Superior temporal gyrus (tissue), 1 donor: ENCODE measurements around the gene FBXO22.
"Not testable (repeated sequence)": the region's sequence is repeated elsewhere in the genome, so short reads cannot be mapped to it uniquely, and the experiment has no call there.

Source experiments
- DNase-seq: peaks from one replicate; pipeline ENCODE4 v3.0.0-alpha.2; 2016; ENCODE audit errors: extremely low spot score

The FBXO22 gene

DNA sequence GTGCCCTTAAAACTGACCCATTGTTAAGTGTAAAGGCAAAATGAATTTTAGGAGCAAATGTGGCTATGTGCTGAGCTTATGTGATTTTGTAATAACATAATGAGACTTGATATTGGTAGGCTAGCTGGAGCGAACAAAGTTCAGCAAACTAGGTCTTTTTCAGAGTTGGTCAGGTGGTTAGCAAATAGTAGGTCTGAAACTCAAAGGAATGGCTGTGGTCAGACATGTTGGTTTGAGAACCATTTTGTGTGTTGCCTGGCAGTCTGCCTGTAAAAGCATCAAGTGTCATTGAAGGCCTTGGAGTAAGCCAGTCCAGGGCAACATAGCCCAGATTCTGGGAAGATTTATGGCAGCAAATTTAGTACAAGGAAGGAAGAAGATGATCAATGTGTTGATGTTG is 16.4 kb downstream of the FBXO22 start:
- no peak for DNase-seq

DNA sequence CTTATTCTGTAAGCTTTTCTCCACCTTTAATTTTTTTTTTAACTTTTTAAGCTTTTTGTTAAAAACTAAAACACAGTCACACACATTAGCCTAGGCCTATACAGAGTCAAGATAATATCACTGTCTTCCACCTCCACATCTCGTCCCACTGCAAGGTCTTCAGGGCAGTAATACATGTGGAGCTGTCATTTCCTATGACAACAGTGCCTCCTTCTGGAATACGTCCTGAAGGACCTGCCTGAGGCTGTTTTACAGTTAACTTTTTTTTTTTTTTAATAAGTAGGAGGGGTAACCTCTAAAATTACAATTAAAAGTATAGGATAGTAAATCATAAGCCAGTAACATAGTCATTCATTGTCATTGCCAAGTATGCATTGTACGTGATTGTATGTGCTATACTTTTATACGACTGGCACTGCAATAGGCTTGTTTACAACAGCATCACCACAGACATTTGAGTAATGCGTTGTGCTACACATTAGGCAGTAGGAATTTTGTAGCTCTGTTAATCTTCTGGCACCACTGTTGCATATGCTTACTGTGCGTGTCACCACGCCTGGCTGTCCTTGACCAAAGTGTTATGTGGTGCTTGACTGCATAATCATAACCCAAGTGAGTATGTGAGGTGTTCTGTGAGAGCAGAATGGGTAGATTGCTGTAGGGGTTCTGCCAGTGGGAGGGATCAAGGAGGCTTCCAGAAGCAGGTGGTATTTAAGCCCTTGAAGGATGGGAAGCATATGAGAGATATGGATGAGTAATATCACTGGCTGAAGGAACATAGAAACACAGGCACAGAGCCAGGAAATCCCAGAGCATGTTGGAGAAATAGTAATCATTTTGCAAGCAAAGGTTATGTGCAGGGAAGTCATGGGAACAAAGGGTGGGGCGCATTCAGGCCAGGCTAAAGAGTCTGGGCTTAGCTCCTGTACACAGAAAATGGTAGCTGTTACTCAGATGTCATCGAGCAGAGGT is 18.3 kb downstream of the FBXO22 start:
- no peak for DNase-seq

DNA sequence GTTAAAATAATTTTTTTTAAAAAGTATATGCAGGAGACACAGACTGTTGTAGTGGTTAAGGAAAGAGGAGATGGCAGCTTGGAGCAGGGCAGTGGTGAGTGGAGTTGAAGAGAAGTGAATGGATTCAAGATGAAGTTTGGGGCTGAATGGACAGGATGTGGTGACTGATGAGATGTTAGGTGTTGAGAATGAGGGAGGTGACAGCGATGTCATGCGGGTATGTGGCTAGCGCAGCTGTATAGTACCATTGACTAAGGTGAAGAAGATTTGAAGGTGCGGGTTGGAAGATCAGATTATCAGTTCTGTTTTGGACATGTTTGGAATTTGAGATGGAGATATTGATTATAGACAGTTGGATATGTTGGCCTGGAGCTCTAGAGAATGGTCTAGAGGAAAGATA is 20.1 kb downstream of the FBXO22 start:
- no peak for DNase-seq

DNA sequence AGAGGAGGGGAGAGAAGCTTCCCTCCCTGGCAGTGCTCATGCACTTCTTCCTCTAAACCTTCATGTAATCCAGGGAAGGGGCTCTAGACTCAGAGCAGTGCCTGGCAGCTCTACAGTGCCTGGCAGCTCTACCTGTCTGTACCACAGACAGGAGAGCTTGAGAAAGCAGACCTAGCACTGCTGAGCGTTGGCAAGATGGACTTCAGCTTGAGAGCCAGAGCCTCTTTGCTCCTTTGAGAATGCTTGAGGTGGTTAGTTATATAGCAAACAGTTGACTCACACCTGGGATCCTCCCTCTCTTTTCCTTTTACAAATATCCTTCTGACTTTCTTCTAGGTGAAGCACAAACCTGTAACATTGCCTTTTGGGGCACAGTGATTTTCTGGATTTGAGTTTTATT is 20.9 kb downstream of the FBXO22 start:
- DNase-seq = no peak

DNA sequence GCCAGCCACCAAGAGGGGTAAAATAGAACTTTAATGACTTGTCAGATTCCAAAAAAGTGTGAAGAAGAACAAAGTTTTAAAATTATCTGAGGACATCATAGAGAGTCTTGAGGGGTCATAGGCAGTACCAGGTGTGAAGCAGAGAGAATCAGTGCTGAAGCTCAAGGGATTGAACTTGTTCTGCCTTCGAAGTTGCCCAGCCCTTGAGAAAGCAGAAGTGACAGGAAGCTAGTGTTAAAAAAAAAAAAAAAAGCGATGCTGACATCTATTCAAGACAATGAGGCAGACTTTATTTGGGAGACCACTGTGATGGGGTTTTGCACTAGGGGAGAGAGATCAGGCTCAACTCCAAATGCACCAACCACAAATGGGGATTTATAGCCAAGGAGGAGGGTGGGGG is 21.8 kb downstream of the FBXO22 start:
- DNase-seq = no peak

DNA sequence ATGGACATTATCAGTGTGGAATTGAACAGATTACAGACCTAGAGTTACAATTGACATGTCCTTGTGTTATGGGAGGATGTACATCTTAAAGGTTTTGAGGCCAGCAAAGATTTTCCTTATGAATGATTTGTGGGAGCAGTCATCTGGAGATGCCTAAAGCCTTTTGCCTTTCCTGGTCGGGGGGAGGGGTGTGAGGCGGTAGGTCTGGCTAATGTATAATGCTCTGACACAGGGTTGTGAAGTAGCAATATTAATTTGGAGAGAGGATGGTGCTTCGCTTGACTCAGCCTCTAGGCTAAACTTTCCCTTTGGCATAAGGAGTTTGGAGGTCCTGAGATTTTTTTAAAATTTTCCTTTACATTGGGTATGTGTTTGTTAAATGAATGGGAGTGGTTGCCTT is 23.3 kb downstream of the FBXO22 start:
- DNase-seq = no peak

DNA sequence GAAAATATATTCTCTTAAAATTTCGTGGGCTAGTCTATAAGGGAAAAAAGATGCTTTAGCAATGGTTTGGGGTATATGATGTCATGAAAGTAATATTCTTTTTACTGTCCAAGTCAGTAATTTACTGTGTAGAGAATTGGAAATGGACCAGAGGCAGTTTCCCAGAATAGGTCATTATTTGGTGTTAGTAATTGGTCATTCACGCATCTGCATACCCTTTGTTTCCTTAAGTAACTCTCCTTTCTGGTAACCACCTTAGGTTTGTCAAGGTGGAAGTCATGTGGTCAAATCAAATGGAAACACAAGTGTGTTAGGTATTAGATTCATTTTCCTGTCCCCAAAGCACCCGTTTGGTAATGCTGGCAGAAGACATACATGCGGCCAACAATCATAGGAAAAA is 23.9 kb downstream of the FBXO22 start:
- no peak for DNase-seq

DNA sequence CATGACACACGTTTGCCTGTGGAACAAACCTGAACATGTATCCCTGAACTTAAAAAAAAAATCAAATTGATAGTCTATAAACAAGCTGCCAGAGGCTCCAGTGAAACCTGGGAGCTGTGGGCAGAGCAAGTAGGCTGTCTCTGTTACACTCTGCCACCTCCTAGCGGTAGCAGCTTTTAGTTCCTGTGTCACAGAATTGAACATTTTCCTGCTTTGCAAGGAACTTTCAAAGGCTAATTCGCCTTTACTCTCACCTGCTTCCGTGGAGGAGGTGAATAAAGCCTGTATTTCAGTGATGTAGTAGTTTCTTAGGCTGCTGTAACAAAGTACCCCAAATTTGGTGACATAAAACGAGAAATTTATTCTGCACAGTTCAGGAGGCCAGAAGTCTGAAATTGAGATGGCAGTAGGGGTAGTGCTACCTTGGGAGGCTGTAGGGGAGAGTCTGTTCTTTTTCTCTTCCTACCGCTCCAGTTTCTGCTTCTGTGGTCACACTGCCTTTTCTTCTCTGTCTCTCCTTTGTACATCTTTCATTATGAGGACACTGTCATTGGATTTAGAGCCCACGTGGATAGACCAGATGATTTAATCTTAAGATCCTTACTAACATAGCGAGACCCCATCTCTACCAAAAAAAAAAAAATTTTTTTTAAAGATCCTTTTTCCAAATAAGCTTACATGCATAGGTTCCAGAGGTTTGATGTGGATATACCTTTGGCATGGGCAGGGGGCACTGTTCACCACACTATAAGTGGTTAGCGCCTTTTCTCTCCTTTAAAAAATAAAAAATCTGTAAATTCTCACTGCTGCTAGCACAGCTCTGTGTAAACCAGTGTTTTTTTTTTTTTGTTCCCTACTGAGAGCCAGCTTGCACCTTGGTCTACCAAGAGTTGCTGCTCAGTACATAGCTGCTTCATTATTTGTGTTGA is 25.3 kb downstream of the FBXO22 start:
- no peak for DNase-seq

DNA sequence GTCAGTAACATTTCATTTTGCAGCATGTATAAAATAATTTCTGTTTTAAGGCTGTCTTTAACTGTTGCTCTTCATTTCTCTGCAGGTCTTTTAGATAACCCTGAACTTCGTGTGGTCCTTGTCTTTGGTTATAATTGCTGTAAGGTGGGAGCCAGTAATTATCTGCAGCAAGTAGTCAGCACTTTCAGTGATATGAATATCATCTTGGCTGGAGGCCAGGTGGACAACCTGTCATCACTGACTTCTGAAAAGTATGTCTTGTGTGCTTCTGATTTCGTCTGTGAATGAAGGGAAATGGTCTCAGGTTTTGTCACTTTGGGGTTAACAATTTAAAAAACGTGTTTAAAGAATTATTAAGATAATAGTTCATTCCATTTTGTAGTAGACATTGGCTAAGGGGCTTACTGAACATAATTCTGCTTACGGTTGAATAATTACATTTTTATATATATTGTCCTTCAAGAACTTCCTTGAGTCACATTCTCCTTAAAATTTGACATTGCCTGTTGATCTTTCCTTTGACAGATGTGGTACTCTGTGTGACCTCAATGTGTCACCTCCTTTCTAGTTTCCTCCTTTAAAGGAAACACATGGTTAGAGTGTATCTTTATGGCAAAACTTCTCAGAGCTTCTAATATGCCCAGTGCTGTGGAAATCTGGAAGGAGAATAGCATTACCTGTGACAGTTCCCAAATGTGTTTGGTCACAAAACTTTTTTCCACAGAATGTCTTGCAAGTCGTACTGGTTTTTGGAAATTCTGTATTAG is 26.3 kb downstream of the FBXO22 start:
- no peak for DNase-seq

DNA sequence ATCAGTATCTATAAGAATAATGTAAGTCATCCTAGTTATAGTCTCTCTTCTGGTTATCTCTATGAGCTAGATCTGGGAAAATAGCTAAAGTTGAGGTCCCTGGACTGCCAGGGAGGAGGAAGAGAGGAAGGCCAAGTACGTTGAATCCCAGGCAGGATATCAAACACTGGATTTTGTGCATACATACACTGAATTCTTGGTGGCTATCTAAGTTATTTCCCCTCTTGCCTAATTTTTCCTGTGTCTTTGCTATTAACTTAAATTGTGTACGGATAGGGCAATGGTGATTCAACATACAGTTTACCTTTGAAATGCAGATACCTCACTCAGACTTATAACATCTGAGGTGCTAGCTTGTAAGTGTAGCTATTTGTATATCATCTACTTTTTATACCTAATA is 27.2 kb downstream of the FBXO22 start:
- DNase-seq = no peak

DNA sequence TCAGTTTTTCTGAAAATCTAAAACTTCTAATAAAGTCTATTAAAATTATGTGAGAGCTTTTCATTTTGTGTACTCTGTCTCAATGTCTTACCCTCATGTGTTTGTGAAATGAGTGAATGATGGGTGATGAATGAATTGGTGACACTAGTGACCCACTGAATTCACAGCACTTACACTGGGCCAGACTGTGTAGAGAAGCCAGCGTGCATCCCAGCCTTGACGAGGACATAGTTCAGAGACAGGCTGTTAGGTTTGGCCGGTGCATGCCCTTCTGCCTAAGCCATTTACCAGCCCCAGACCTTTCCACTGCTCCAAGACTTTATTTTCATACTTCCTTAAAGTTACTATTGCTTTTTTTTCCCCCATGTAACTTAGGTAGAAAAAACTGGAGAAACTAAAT is 38.8 kb downstream of the FBXO22 start:
- no peak for DNase-seq

DNA sequence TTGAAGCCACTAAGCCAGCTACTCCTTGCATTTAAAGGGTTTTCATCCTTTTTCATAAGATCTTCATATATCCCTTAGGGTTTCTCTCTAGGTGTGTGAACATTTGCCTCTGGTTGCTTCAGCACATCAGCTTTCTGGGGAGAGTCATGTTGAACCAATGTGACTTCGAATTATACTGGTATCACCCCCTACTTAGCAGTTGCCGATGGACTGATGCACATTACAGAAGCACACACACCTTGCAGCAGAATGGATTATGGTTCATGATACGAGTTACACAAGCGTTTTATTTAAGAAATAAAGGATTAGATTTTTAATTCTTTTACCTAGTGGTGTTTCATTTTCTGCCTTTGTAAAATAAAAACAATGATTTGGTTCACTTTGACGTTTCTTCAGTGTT is 39.6 kb downstream of the FBXO22 start:
- no peak for DNase-seq

DNA sequence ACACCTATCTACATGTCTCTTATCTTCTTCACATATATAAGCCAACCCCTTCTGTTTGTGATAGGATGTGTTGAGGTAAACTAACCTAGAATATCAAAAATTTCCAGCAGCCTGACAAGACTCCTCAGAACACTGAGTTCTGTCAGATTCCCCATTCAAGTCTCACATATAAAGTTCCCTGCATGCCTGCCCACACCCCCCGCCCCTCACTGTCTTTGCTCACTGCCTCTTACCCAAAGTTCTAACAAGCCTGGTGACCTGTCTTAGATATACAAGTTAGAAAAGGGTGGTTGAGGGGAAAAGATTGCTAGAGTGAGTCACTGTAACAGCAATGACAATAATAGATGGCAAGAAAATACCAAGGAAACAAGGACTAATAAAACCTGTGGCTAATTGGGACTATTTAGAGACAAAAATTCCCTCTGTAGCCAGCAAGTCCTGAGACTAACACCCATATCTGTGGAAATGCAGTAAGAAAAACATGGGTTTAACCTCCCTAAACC is 40.1 kb downstream of the FBXO22 start:
- DNase-seq = no peak

DNA sequence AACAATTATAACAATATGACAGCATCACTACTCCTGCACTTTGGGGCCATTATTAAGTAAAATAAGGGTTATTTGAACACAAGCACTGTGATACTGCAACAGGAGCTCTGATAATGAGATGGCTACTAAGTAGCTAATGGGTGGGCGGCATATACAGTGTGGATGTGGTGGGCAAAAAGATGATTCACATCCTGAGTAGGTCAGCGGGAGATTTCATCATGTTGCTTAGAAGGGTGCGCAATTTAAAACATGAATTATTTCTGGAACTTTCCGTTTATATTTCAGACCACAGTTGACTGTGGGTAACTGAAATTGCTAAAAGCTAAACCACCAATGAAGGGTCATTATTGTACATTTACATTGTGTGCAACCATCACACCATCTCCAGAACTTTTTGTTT is 42.3 kb downstream of the FBXO22 start:
- DNase-seq = no peak

DNA sequence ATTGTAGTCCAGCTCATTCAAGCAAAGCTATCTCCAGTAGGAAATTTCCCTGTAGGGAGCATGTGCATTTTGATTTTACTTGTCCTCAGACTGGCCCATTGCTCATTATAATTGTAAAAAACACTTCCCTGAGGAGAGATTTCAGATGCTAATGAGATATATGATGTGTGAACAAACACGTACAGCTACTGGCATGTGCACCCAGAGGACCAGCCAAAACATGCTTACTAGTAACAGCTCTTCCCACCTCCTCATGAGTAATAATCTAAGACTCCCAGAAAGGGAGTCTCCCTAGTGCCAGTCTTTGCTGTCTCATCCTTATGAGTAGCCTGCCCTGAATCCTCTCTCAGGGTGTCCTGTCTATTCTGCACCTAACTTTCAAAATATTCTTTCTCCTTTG is 43.4 kb downstream of the FBXO22 start:
- DNase-seq = peak; percentile 24

DNA sequence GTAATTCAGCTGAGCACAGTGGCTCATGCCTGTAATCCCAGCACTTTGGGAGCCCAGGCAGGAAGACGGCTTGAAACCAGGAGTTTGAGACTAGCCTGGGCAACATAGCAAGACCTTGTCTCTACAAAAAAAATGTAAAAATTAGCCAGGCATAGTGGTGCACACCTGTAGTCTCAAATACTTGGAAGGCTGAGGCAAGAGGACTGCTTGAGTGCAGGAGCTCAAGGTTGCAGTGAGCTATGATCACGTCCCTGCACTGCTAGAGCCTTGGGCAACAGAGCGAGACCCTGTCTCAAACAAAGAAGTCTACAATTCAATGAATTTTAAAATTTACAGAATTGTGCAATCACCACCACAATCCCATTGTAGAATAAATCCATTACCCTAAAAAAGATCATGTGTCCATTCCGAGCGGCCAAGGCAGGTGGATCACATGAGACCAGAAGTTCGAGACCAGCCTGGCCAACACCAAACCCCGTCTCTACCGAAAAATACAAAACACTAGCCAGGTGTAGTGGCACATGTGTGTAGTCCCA is 45.2 kb downstream of the FBXO22 start:
- DNase-seq = no peak

DNA sequence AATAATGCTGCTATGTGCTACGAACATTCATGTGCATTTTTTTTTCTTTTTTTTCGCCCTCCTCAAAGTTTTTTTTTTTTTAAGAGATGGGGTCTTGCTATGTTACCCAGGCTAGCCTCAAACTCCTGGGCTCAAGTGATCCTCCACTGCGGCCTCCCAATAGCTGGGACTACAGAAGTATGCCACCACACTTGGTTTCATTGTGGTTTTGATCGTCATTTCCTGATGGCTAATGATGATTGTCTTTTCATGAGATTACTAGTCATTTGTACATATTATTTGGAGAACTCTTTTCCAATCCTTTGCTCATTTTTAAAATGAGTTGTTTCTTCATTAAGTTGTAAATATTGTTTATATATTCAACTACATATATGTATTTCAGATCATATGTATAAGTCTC is 48.8 kb downstream of the FBXO22 start:
- DNase-seq = no peak

DNA sequence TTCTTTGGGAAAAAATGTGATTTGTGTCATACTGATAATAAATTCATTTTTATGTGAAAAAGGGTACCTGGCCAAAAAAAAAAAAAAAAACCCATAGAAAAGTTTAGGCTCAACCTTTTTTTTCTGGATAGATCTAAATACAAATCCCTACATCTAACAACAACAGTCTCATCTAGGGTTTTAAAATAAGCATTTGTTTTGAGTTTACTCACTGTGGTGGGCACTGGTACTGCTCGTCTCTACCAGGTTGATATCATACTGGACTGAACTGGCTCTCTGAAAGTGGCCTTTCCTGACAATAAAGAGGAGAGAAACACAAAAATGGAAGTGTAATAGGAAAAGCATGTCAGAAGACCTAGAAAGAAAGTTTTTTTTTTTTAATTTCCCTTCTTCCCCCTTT is 52.0 kb downstream of the FBXO22 start:
- DNase-seq = no peak

DNA sequence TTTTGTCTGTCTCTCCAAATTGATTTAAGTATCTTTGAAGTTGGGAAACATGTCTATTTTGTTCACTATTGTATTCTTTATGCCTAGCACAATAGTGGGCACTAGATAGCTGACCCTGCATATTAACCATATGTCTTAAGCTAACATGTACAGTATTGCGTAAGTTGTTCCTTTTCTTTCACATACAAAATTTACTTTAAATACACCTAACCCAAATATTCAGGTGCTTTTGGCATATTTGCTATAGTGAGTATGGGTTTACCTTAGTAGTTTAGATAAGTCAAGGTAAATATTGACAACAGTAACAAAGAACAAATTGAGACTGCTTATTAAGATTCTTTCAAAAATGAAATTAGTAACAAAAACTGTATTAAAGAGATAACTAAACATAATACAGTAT is 57.7 kb downstream of the FBXO22 start:
- DNase-seq = no peak

DNA sequence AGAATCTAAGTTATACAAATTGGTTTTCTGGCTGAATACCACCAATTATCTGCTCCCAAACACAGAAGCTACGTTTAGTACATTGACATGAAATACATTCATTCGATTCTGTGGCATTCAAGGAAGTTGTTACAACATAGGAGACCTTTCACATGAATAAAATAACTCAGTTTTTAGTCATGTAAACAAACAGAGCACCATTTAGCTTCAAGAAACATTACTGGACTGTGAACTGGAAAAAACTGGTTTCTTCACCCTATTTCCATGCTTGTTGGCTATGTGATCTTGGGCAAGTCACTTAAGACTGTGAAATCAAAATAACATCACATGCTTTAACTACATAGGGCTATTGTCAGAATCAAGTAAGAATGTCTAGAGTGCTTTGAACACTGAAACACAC is 62.4 kb downstream of the FBXO22 start:
- DNase-seq = no peak

DNA sequence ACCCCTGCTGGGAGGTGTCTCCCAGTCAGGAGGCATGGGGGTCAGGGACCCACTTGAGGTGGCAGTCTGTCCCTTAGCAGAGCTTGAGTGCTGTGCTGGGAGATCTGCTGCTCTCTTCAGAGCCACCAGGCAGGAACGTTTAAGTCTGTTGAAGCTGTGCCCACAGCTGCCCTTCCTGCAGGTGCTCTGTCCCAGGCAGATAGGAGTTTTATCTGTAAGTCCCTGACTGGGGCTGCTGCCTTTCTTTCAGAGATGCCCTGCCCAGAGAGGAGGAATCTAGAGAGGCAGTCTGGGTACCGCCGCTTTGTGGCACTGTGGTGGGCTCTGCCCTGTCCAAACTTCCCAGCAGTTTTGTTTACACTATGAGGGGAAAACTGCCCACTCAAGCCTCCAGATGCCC is 73.1 kb downstream of the FBXO22 start:
- not testable (repeated sequence) for DNase-seq
